ENCODE measurements around the gene PXDC1.

PXDC1 gene, protein sequence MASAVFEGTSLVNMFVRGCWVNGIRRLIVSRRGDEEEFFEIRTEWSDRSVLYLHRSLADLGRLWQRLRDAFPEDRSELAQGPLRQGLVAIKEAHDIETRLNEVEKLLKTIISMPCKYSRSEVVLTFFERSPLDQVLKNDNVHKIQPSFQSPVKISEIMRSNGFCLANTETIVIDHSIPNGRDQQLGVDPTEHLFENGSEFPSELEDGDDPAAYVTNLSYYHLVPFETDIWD

DNA sequence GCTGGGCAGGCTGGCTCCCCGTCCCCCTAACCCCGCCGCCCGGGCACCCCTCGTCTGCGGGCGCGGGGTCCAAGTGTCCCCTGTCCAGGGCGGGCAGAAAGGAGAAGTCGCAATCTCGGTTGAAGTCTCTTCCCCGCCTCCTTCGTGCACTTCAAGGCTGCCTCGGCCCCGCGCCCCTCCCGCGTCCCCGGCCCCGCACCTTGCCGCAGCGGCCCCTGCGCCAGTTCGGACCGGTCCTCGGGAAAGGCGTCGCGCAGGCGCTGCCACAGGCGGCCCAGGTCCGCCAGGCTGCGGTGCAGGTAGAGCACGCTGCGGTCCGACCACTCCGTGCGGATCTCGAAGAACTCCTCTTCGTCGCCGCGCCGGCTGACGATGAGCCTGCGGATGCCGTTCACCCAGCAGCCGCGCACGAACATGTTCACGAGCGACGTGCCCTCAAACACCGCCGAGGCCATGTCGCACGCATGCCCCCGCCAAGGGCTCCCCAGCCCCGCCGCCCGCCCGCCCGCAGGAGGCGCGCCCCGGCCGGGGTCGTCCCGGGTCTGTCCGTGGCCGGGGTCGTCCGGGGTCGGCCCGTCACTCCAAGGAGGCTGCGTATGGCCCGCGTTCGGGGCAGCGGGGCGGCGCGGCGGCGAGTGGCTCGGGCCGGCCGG is at the start of gene PXDC1:
Gene PXDC1, minus strand, starts transcription at position 637 of the 653 bp plus-strand sequence. Its CDS starts 182 bp downstream, at position 455.
- no peak for DNase-seq

- no peak for DNase-seq
Observed at GRCh38 chr6:3800850-3801591, 49.5 kb upstream of the PXDC1 start.

DNA sequence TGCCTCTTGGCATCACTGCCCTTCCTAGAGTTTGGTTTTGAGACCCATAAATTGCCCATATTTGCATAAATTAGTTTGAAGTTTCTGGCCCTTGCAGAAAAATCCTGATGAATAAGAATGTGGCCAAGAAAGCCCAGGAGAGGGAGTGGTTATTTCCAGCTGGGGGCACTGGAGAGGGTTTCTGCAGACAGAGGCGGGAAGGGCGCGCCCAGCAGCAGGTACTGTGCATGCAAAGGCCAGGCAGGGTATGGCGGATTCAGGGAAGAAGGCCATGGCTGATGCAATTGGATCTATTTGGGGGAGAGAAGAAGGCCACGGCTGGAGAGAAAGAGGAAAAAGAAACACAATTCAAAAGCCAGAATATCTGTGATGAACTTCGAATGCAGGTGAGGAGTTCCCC is 48.2 kb upstream of the PXDC1 start:
- no peak for DNase-seq

- no peak for DNase-seq
Observed at GRCh38 chr6:3798055-3798919, 46.8 kb upstream of the PXDC1 start.

GRCh38 chr6:3797231-3798054 is 45.9 kb upstream of the PXDC1 start:
- DNase-seq: no peak

DNA sequence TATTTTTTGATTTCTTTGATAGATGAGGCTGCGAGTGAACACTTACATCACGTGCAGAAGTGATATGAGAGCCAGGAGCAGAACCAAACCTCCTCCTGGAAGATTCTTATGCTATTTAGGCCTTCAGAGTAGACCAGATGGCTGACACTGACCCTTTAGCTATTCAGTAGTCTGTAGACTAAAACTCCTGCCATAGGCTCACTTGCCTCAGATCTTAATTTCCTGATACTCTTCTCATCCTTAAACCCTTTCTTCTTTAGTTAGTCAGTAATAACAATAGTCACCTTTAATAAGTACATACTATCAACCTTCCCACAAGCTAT is 45.2 kb upstream of the PXDC1 start:
- no peak for DNase-seq

DNA sequence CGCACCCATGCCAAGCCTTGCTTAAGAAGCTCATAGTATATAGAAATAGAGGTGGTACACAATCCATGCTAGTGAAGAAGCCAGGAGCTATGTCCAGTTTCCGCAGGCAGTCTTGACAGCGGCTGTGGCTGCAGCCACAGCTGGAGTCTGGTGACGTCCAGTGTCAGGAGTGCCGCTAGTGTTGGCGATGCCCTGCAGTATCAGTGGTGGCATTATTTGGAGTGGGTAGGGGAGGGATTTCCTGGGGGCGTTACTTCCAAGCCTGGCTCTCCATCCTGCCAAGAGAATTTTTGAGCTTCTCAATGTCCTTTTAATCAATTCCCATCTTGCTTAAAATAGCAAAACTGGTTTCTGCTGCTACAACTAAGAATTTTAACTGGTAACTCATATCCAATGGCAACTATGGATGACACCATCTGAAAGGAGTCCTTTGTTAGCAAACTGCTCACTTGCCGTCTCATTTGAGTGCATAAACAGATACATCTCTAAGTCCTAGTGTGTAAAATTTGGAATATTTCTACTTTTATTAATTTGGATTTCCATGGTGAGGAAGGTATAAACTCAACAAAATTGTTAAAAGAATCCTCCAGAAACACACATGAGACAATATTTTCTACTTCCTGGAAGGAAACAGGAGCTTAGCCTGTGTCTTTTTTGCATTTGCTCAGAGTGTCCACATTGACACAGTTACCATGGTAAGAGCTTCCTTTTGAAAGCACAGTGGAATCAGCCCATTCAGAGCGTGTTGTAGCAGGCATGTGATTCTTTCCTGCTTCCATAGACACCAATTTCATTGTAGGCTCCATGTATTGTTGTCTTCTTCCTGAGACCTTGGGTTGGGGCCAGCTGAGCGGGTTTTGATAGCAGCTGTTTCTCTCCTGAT is 44.6 kb upstream of the PXDC1 start:
- no peak for DNase-seq

- no peak for DNase-seq
Observed at GRCh38 chr6:3794092-3794491, 42.6 kb upstream of the PXDC1 start.

- DNase-seq: no peak
Observed at GRCh38 chr6:3793545-3793944, 42.0 kb upstream of the PXDC1 start.

- no peak for DNase-seq
Observed at GRCh38 chr6:3791526-3792203, 40.2 kb upstream of the PXDC1 start.

DNA sequence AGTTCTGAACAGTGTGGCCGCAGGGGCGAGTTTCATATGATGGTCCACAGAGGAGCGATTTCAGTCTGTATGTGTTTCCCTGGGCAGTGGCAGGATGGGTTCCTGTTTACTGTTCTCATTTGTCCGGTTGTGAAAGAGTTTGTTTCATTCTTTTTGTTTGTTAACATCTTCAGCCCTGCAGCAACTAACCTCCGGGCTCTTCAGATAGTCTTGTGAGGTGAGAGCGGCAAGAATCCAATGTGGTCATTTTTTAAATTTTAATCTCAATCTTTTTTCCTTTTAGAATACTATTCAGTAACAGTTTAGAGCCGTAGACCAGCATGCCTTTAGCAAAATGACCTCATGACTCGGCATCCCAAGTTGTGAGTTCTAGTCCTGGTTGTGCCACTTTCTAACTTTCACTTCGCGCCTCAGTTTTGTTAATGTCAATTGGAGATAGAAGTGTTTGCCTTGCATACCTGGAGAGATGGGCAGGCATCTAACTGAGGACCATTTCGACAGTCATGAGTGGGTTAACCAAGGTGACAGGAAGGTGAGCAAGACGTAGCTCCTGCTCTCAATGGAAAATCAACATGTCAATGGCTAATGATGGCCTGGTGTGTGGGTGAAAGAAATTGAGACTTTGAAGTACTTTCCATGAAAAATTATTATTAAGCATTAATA is 38.5 kb upstream of the PXDC1 start:
- DNase-seq: no peak

DNA sequence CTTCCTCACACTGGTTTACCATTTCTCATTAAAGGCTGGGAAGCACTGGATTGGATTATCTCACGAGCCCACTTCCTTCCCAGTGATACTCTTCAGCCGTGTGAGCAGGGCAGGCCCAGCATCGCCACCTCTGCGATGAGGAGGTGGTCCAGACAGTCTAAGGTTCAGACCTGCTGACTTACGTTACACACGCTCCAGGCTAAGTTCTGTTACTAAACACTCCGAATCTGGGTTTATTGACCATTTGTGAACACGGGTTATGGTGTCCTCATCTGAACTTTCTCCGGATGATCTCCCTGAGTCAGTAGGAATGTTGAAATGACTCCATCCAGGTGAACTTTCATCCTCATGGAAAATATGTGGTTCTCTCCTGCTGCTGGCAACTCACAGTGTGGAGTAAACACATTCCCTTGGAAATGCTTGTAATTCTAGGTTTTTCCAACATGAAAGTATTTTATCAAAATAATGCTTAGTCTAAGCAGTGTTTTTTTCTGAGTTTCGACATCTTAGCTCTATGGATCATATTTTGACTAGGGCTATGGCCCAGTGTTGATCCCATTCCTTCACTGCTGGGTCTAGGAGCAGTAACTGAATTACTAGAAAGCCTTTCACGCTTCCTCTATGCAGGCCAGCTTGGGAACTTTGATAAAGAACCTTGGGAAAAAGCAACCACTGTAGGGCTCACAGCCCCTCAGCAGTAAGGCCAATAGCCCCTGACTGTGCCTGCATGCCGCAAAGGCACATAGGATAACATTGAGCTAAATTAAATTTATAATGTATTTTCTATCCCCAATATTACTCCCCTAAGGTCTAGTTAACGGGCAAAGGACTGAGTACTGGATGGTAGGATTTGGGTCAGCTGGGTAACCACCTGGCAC is 37.7 kb upstream of the PXDC1 start:
- DNase-seq: no peak

- no peak for DNase-seq
Observed at GRCh38 chr6:3788408-3789017, 37.0 kb upstream of the PXDC1 start.

DNA sequence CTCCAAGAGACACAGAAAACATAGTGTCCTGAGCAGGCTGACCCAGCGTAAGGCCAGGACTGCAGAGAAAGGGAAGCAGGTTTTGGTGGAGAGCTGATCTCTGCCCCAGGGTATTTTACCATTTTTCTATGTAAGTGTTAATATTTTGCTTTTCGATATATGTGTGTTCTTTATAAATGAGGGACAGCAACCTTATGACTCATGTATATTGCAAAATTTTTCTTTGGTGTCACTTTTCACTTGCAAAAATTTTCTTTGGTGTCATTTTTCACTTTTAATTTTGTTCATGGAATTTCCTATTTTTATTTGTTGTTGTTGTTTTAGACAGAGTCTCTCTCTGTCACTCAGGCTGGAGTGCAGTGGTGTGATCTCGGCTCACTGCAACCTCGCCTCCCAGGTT is 34.6 kb upstream of the PXDC1 start:
- DNase-seq: no peak

GRCh38 chr6:3785745-3786098 is 34.2 kb upstream of the PXDC1 start:
- no peak for DNase-seq

DNA sequence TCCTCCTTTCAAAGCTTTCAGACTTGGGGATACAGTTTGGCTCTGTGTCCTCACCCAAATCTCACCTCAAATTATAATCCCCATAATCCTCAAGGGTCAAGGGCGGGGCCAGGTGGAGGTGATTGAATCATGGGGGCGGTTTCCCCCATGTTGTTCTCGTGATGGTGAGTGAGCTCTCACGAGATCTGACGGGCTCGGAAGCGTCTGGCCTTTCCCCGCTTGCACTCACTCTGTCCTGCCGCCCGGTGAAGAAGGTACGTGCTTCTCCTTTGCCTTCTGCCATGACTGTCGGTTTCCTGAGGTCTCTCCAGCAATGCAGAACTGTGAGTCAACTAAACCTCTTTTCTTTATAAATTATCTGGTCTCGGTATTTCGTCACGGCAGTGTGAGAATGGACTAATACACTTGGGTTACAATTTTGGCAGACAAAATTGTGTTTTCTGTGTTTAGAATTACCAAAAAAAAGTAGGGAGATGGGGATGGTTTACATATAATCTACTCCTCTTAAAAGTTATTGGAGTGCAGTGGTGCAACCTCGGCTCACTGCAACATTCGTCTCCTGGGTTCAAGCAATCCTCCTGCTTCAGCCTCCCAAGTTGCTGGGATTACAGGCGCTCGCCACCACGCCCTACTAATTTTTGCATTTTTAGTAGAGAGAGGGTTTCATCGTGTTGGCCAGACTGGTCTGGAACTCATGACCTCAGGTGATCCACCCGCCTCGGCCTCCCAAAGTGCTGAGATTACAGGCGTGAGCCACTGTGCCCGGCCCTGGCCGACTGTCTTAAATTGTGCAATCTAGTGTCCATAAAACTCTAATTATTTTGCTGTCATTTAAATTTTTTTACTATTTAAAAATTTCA is 33.6 kb upstream of the PXDC1 start:
- no peak for DNase-seq

- DNase-seq: no peak
Observed at GRCh38 chr6:3784423-3784822, 32.9 kb upstream of the PXDC1 start.
